GM21528 (cell line): ENCODE measurements around the gene DENND2D.
"Not testable (repeated sequence)": the region's sequence is repeated elsewhere in the genome, so short reads cannot be mapped to it uniquely, and the experiment has no call there.

Source experiments
- ATAC-seq: cut with Tn5 transposase; IDR thresholded peaks from one replicate; pipeline ENCODE4 v1.9.1; 2021; ENCODE audit warnings: mild to moderate bottlenecking, moderate library complexity; ENCODE audit not compliant: unreplicated experiment, low FRiP score

The DENND2D gene

GRCh38 chr1:111222308-111223125 is 22.1 kb upstream of the DENND2D start:
- peak; percentile 1 for ATAC-seq

GRCh38 chr1:111221633-111222291 is 21.3 kb upstream of the DENND2D start:
- peak; percentile 63 for ATAC-seq

- ATAC-seq, result no peak
Measured at GRCh38 chr1:111221276-111221632, 20.8 kb upstream of the DENND2D start.

GRCh38 chr1:111220302-111220890 is 19.9 kb upstream of the DENND2D start:
- ATAC-seq, result no peak

GRCh38 chr1:111219557-111220286 is 19.3 kb upstream of the DENND2D start:
- no peak for ATAC-seq

- no peak for ATAC-seq
Measured at GRCh38 chr1:111218701-111219556, 18.5 kb upstream of the DENND2D start.

- ATAC-seq, result no peak
Measured at GRCh38 chr1:111217183-111217910, 16.9 kb upstream of the DENND2D start.

GRCh38 chr1:111216751-111217150 is 16.3 kb upstream of the DENND2D start:
- no peak for ATAC-seq

GRCh38 chr1:111215285-111215684 is 14.8 kb upstream of the DENND2D start:
- ATAC-seq, result not testable (repeated sequence)

GRCh38 chr1:111214884-111215283 is 14.4 kb upstream of the DENND2D start:
- no peak for ATAC-seq

- ATAC-seq, result no peak
Measured at GRCh38 chr1:111214074-111214801, 13.8 kb upstream of the DENND2D start.

GRCh38 chr1:111213412-111213811 is 13.0 kb upstream of the DENND2D start:
- no peak for ATAC-seq

GRCh38 chr1:111212634-111213335 is 12.3 kb upstream of the DENND2D start:
- ATAC-seq, result no peak

- ATAC-seq, result no peak
Measured at GRCh38 chr1:111211921-111212320, 11.5 kb upstream of the DENND2D start.

- ATAC-seq, result no peak
Measured at GRCh38 chr1:111209622-111210021, 9.2 kb upstream of the DENND2D start.

- no peak for ATAC-seq
Measured at GRCh38 chr1:111208921-111209320, 8.5 kb upstream of the DENND2D start.

GRCh38 chr1:111205714-111206050 is 5.2 kb upstream of the DENND2D start:
- ATAC-seq, result no peak

- no peak for ATAC-seq
Measured at GRCh38 chr1:111204983-111205713, 4.7 kb upstream of the DENND2D start.
